Stomach (tissue), 19 donors: ENCODE results near the gene MTX1. TPM values are rescaled to one million over a fixed set of nuclear protein-coding genes. Genes with fewer than 3 reads are reported as not detected.
"Not testable (repeated sequence)": the region's sequence is repeated elsewhere in the genome, so short reads cannot be mapped to it uniquely, and the experiment has no call there.

ENCODE experiments used
- DNase-seq, 2 donors: peaks; one replicate each; pipeline versions ENCODE4 v3.0.0 to v3.0.0-alpha.2; 2013 to 2019
- H3K27ac ChIP-seq, 5 donors: fragments of 200-600 bp in 4 of 5; sonication (generic) in 4 of 5; one replicate each; pipeline ENCODE4 v1.5.1; 2013 to 2019; ENCODE audit warnings: mild to moderate bottlenecking in 1 of 5, moderate library complexity in 1 of 5
- H3K27me3 ChIP-seq, 3 donors: fragments of 200-600 bp; sonication (generic); one replicate each; pipeline ENCODE4 v1.5.1; 2017 to 2019; ENCODE audit warnings: mixed run types in 1 of 3
- H3K36me3 ChIP-seq, 4 donors: fragments of 200-600 bp; sonication (generic); 1 replicate in 3 of 4; 2 replicates in 1 of 4; pipeline ENCODE4 v1.5.1; 2016 to 2019
- H3K4me1 ChIP-seq, 4 donors: fragments of 200-600 bp; sonication (generic); one replicate each; pipeline ENCODE4 v1.5.1; 2016 to 2019
- H3K4me3 ChIP-seq, 4 donors: fragments of 200-600 bp; sonication (generic) in 3 of 4; one replicate each; pipeline ENCODE4 v1.5.1; 2016 to 2019; ENCODE audit warnings: mild to moderate bottlenecking in 1 of 4
- H3K9me3 ChIP-seq, 4 donors: fragments of 200-600 bp; sonication (generic); one replicate each; pipeline ENCODE4 v1.5.1; 2016 to 2019
- EP300 ChIP-seq: sonication (generic); formaldehyde crosslinking; IDR thresholded peaks from one replicate; pipeline ENCODE4 v1.6.1; 2017; ENCODE audit warnings: antibody characterized with exemption
- POLR2A ChIP-seq, 4 donors: fragments of 450-650 bp; IDR thresholded peaks; one replicate each; pipeline ENCODE4 v1.6.1; 2016; ENCODE audit warnings: antibody characterized with exemption in 4 of 4, control low read depth in 2 of 4, mild to moderate bottlenecking in 1 of 4, moderate library complexity in 1 of 4
- POLR2AphosphoS5 ChIP-seq, 3 donors: sonication (generic); formaldehyde crosslinking; IDR thresholded peaks; one replicate each; pipeline ENCODE4 v1.6.1; 2016; ENCODE audit warnings: antibody characterized with exemption in 3 of 3
- WGBS, 5 donors: extraction: QIAGEN DNeasy Blood & Tissue Kit in 3 of 5; methylation state at CpG; one replicate each; pipeline versions ENCODE4 v1.1.5 to v1.1.7; 2013 to 2018; 5-methylcytosine and 5-hydroxymethylcytosine counted together
- intact Hi-C: fragments of 100-400 bp; cut with DNase I; formaldehyde crosslinking; loops from one replicate; pipeline ENCODE4 v1.15.1; 2023; ENCODE audit warnings: low total_unique reads
- long read RNA-seq, 10 donors: transcript quantifications; one replicate each; lab custom pipeline, GENCODE V29; 2026
- polyA plus RNA-seq, 3 donors: library from polyadenylated mRNA; stranded (reverse); fragments of 200-250 nt; gene quantifications; one replicate each; pipeline ENCODE4 v1.2.3, GENCODE V29; 2013
- total RNA-seq, 5 donors: library from RNA; depleted of rRNA; stranded (reverse); fragments of >200 nt; gene quantifications; one replicate each; pipeline versions ENCODE4 v1.1.0 to v1.2.3, GENCODE V29; 2014 to 2016
- TF ChIP-seq, protein P1 (sequence below), 7 experiments: fragments of 450-650 bp in 4 of 7; fragments of 200-600 bp in 3 of 7; sonication (generic) in 3 of 7; IDR thresholded peaks; one replicate each; pipeline ENCODE4 v1.5.1; 2016 to 2019; ENCODE audit warnings: antibody characterized with exemption in 7 of 7, control low read depth in 2 of 7, mild to moderate bottlenecking in 1 of 7
- donor health status: healthy with polysubstance abuse.
- donor health status: Bipolar disorder and iron deficiency.
- donor health status: healthy.

Gene MTX1, protein sequence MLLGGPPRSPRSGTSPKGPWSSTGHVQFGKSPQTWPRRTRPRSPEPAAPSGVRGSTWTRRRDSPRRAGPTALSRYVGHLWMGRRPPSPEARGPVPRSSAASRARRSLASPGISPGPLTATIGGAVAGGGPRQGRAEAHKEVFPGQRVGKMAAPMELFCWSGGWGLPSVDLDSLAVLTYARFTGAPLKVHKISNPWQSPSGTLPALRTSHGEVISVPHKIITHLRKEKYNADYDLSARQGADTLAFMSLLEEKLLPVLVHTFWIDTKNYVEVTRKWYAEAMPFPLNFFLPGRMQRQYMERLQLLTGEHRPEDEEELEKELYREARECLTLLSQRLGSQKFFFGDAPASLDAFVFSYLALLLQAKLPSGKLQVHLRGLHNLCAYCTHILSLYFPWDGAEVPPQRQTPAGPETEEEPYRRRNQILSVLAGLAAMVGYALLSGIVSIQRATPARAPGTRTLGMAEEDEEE
- total RNA-seq (10 to 100 TPM in 4 of 5 donors, 1 to 10 TPM in 1; 1.2 to 54.9 (median 25.2) TPM), polyA plus RNA-seq (10 to 100 TPM; 48.3 to 71.1 (median 58.2) TPM)
- long read RNA-seq, donor 1, transcript MTX1-202 (8 exons, 1,632 nt), result major isoform, 6 of 6 reads
- long read RNA-seq, donor 1, partial matches to known transcripts, result 0 of 6 reads
- long read RNA-seq, donor 1, other reads (novel, unspliced or antisense), result 0 of 6 reads
- long read RNA-seq, donor 2, transcript MTX1-202 (8 exons, 1,632 nt), result major isoform, 7 of 7 reads
- long read RNA-seq, donor 2, partial matches to known transcripts, result 0 of 7 reads
- long read RNA-seq, donor 2, other reads (novel, unspliced or antisense), result 0 of 7 reads
- long read RNA-seq, donor 3, transcript MTX1-202 (8 exons, 1,632 nt), result major isoform, 5 of 5 reads
- long read RNA-seq, donor 3, partial matches to known transcripts, result 0 of 5 reads
- long read RNA-seq, donor 3, other reads (novel, unspliced or antisense), result 0 of 5 reads
- long read RNA-seq, donor 4, partial matches to known transcripts, result 0 of 1 reads
- long read RNA-seq, donor 4, other reads (novel, unspliced or antisense), result 0 of 1 reads
- long read RNA-seq, donor 5, transcript MTX1-202 (8 exons, 1,632 nt), result major isoform, 10 of 11 reads
- long read RNA-seq, donor 5, partial matches to known transcripts, result 0 of 11 reads
- long read RNA-seq, donor 5, other reads (novel, unspliced or antisense), result 0 of 11 reads
- long read RNA-seq, donor 6, result 0 reads
- long read RNA-seq, donor 7, transcript MTX1-202 (8 exons, 1,632 nt), result major isoform, 12 of 12 reads
- long read RNA-seq, donor 7, partial matches to known transcripts, result 0 of 12 reads
- long read RNA-seq, donor 7, other reads (novel, unspliced or antisense), result 0 of 12 reads
- long read RNA-seq, donor 8, transcript MTX1-202 (8 exons, 1,632 nt), result major isoform, 15 of 15 reads
- long read RNA-seq, donor 8, partial matches to known transcripts, result 0 of 15 reads
- long read RNA-seq, donor 8, other reads (novel, unspliced or antisense), result 0 of 15 reads
- long read RNA-seq, donor 9, transcript MTX1-202 (8 exons, 1,632 nt), result major isoform, 5 of 5 reads
- long read RNA-seq, donor 9, partial matches to known transcripts, result 0 of 5 reads
- long read RNA-seq, donor 9, other reads (novel, unspliced or antisense), result 0 of 5 reads
- long read RNA-seq, donor 10, transcript MTX1-202 (8 exons, 1,632 nt), result major isoform, 6 of 6 reads
- long read RNA-seq, donor 10, partial matches to known transcripts, result 0 of 6 reads
- long read RNA-seq, donor 10, other reads (novel, unspliced or antisense), result 0 of 6 reads

DNA sequence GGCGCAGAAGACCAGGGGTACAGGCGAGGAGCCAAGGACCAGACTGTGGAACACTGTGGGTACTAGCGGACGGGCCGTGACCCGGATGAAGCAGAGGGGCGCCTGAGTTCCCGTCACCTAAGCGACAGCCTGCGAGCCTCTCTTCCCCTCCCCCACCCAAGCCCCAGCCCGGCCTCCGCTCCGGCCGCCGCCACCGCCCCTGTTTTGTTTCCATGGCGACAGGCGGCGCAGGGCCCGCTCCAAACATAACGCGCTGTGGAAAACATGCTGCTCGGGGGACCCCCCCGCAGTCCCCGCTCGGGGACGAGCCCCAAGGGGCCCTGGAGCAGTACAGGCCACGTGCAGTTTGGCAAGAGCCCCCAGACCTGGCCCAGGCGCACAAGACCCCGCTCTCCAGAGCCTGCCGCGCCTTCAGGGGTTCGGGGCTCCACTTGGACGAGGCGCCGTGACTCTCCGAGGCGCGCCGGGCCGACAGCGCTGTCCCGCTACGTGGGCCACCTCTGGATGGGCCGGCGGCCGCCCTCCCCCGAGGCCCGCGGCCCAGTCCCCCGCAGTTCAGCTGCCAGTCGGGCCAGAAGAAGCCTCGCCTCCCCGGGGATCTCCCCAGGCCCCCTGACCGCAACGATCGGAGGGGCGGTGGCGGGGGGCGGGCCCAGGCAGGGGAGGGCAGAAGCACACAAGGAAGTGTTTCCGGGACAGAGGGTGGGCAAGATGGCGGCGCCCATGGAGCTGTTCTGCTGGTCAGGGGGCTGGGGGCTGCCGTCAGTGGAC lies at the start of gene MTX1:
Gene MTX1 (plus strand): TSS at position 155 of the 771 bp plus-strand sequence. CDS start 110 bp downstream, at position 265.
- H3K4me3 ChIP-seq, result peak within 1 kb of the TSS; percentile 77 to 94 (median 86)
- H3K27me3 ChIP-seq, result no peaks in the 10 kb centered on the region
- TF ChIP-seq POLR2AphosphoS5 (IDR thresholded peaks at IDR 0.05) (peak in 2 of 3 donors; percentile 49 to 68), EP300 (no peak)
- peak; percentile 82 to 98 for DNase-seq
- intact Hi-C loops, result no loop called here
- H3K36me3 ChIP-seq, result peaks cover 0 to 23% (median 17%) of the 10 kb centered on the region in 4 donors
- 0 to 1% (median 1%) methylated on average over 34 to 64 of the region's 64 CpGs for WGBS, 5 donors
- peaks cover 26 to 42% (median 36%) of the 10 kb centered on the region in 4 donors for H3K4me1 ChIP-seq
- H3K9me3 ChIP-seq, result no peaks in the 10 kb centered on the region
- H3K27ac ChIP-seq, result peak within 1 kb of the TSS; percentile 98 to 100 (median 99)

DNA sequence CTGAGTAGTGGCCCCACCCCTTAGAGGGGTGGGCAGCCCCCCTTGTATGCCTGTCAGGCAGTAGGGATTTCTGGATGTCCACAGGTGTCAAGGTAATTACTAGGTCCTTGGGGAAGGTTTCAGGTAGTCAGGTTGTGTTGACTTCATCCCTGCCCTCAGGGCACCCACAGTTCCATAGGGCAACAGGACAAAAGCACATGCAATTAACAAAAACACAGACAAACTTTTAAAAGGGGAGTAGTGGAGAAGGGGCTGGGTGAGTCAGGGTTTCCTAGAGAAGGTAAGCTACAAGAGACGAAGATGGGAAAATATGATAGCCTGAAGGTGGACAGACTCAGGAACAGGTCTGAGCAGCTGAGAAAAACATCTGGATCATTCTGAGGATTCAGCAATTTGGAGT lies 49.5 kb upstream of the MTX1 start:
- WGBS, 5 donors, result 53 to 89% (median 70%) methylated on average over 1 of the region's 1 CpG
- Histone ChIP-seq H3K4me3 (no peak overlapping the region), H3K9me3 (no peaks in the 10 kb centered on the region), H3K36me3 (no peaks in the 10 kb centered on the region), H3K27ac (no peak overlapping the region), H3K4me1 (no peaks in the 10 kb centered on the region), H3K27me3 (no peaks in the 10 kb centered on the region)
- intact Hi-C loops, result no loop called here
- TF ChIP-seq EP300 (no peak), POLR2A (IDR thresholded peaks at IDR 0.05) (no peak), POLR2AphosphoS5 (IDR thresholded peaks at IDR 0.05) (no peak)
- TF ChIP-seq, protein P1, sequence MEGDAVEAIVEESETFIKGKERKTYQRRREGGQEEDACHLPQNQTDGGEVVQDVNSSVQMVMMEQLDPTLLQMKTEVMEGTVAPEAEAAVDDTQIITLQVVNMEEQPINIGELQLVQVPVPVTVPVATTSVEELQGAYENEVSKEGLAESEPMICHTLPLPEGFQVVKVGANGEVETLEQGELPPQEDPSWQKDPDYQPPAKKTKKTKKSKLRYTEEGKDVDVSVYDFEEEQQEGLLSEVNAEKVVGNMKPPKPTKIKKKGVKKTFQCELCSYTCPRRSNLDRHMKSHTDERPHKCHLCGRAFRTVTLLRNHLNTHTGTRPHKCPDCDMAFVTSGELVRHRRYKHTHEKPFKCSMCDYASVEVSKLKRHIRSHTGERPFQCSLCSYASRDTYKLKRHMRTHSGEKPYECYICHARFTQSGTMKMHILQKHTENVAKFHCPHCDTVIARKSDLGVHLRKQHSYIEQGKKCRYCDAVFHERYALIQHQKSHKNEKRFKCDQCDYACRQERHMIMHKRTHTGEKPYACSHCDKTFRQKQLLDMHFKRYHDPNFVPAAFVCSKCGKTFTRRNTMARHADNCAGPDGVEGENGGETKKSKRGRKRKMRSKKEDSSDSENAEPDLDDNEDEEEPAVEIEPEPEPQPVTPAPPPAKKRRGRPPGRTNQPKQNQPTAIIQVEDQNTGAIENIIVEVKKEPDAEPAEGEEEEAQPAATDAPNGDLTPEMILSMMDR (IDR thresholded peaks at IDR 0.05), result no peak
- no peak for DNase-seq

DNA sequence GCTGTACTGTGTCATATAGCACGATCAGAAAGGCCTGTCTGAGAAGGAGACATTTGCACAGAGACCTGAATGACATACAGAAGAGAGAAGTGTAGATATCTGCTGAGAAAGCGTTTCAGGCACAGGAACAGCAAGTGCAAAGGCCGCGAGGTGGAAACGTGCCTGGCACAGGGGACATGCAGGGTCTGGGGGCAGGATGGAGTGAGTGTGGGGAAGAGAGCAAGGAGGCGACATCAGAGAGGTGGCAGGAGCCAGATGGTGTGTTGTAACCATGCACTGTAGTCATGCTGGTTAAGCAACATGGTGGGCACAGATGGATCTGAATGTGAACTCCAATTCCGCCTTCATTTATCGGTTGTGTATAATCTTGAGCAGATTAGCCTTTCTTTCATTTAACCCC lies 48.4 kb upstream of the MTX1 start:
- 71 to 79% (median 75%) methylated on average over 8 of the region's 8 CpGs for WGBS, 5 donors
- intact Hi-C loops, result no loop called here

DNA sequence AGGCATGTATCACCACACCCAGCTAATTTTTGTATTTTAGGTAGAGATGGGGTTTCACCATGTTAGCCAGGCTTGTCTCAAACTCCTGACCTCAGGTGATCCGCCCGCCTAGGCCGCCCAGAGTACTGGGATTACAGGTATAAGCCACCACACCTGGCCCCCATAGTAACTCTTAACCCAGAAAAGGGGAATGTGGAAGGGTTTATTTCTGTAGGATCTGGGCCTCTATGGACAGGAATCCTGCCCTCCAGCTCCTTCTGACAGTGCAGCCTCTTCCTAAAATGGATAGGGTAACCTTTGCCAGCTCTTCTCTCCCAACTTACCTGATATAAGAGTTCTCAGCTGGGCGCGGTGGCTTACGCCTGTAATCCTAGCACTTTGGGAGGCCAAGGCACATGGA lies 45.9 kb upstream of the MTX1 start:
- H3K36me3 ChIP-seq, H3K27me3 ChIP-seq: not testable (repeated sequence)

More for the DNA sequence above, 48.4 kb upstream of the MTX1 start:
- Histone ChIP-seq H3K4me3 (no peak overlapping the region), H3K27ac (no peak overlapping the region), H3K27me3 (no peaks in the 10 kb centered on the region), H3K36me3 (no peaks in the 10 kb centered on the region), H3K4me1 (no peaks in the 10 kb centered on the region), H3K9me3 (no peaks in the 10 kb centered on the region)
- no peak for TF ChIP-seq POLR2AphosphoS5 (IDR thresholded peaks at IDR 0.05)
- no peak for TF ChIP-seq EP300
- no peak for TF ChIP-seq POLR2A (IDR thresholded peaks at IDR 0.05)
- TF ChIP-seq, protein P1 (IDR thresholded peaks at IDR 0.05), result no peak
- DNase-seq, result no peak

DNA sequence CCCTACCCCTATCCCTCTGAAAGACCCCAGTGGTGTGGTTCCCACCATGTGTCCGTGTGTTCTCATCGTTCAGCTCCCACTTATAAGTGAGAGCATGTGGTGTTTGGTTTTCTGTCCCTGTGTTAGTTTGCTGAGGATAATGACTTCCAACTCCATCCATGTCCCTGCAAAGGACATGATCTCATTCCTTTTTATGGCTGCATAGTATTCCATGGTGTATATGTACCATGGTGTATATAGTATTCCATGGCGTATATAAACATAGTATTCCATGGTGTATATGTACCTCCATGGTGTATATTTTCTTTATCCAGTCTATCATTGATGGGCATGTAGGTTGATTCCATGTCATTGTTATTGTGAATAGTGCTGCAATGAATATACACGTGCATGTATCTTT lies 44.7 kb upstream of the MTX1 start:
- H3K27me3 ChIP-seq, H3K36me3 ChIP-seq, H3K4me3 ChIP-seq, H3K27ac ChIP-seq, H3K9me3 ChIP-seq, DNase-seq, intact Hi-C loops: not testable (repeated sequence)
- 93 to 98% (median 94%) methylated on average over 4 of the region's 4 CpGs for WGBS, 5 donors
- H3K4me1 ChIP-seq, result peaks cover 13 to 24% (median 17%) of the 10 kb centered on the region in 4 donors

More for the DNA sequence above, 45.9 kb upstream of the MTX1 start:
- H3K4me3 ChIP-seq, DNase-seq, intact Hi-C loops, H3K27ac ChIP-seq, H3K9me3 ChIP-seq: not testable (repeated sequence)
- 95 to 99% (median 97%) methylated on average over 6 of the region's 6 CpGs for WGBS, 5 donors
- peaks cover 10 to 18% (median 11%) of the 10 kb centered on the region in 4 donors for H3K4me1 ChIP-seq

DNA sequence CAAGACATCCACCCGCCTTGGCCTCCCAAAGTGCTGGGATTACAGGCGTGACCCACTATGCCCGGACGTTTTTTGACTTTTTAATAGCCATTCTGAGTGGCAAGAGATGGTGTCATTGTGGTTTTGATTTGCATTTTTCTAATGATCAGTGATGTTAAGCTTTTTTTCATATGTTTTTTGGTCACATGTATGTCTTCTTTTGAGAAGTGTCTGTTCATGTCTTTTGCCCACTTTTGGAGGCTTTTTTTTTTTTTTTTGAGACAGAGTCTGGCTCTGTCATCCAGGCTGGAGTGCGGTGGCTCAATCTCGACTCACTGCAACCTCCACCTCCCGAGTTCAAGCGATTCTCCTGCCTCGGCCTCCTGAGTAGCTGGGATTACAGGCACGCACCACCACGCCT lies 43.9 kb upstream of the MTX1 start:
- Histone ChIP-seq H3K4me1 (peaks cover 13 to 24% (median 17%) of the 10 kb centered on the region in 4 donors), H3K36me3 (peaks cover 4 to 11% (median 11%) of the 10 kb centered on the region in 4 donors)
- H3K4me3 ChIP-seq, H3K27me3 ChIP-seq, DNase-seq, H3K9me3 ChIP-seq, H3K27ac ChIP-seq: not testable (repeated sequence)
- intact Hi-C loops, result loop anchor here (5.0 kb wide), 1 partner anchor 72 kb away; no protein-coding TSS in a partner anchor
- 88 to 99% (median 94%) methylated on average over 11 of the region's 11 CpGs for WGBS, 5 donors
